NCI-H526 (cell line): ENCODE data around the gene CHKB.

Source experiments
- DNase-seq, 2 experiments: peaks; one replicate each; lab custom pipeline; 2025; lab: John Stamatoyannopoulos, UW

Gene CHKB

DNA sequence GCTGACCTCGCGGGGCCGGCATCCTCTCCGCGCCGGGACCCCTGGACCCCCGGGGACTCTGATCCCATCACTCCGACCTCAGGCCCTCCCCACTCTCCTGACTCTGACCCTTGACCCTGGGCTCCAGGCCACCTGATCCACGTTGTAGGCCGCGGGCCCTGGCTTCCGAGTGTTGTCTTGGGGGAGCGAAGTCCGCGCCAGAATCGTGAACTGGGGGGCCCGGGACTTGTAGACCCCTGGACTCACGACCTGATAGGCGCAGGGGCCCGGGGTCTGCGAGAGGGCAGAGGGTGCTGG, 52.1 kb downstream of the CHKB start:
- DNase-seq, result no peak

DNA sequence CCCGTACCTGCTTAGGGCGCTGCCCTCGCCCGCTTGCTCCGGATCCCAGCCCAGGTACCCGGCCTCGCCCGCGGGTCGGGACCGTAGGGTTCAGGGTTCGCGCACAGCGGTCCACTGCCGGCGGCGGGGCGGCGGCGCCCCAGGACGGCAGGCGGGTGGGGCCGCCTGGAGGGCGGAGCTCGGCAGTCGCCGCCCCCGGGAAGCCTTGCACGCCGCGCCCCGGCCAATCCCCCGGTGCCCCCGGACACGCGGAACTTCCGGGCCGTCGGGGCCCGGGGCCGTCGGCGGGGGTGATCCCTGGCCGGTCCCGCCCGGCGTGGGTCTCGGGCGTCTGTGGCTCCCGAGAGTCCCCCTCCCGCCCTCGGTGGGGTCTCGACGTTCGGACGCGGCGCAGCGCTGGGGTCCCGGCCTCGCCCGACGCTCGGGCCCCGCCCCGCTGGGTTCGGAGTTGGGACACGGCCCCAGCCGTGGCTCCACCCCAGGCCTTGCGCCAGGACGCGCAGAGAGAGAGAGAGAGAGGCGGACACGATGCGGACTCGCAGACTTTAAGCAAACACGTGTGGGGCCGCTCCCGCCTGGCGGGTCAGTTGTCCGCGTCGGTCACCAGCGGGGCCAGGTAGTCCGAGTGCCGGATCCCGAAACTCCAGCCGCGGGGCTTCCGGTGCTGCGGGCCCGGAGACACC, 52.6 kb downstream of the CHKB start, which contains the start of gene TYMP:
Gene TYMP (minus strand): TSS at position 116 of the 683 bp plus-strand sequence. CDS start 303 bp downstream, outside the sequence.
- no peak for DNase-seq

- peak in 1 of 2 experiments; percentile 39 for DNase-seq
Measured at GRCh38 chr22:50529416-50529896, 53.2 kb downstream of the CHKB start.
